Measurements from ENCODE around the gene SLC37A1.

The SLC37A1 gene

DNA sequence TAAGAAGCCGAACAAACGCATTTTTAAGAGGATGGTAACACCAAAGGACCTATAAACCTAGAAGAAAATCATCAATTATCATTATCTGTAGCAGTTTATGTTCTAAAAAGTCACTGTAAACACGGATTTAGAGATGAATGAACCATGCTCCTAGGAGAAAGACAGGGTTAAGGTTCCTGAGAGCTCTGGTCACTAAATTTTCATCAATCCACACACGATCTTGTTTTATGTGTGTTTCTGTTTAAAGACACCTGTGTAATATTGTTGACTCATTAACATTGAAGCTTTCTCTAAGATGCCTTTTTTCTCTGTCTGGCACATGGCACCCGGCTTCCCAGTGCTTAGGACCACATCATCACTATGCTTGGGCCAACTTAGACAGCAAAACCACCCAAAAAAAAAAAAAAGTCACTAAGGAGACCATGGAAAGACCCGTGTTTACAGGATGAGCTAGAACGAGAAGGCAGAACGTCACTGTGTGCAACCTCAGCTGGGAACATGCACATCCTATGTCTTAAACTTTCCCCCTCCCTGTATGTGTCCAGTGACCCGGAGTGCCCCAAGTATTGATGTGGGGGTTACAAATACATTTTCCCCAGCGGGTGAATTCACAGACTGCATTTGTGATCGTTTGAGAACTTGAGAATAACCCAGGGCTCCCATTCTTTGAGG, 84.0 kb downstream of the SLC37A1 start:
- no peak for DNase-seq

DNA sequence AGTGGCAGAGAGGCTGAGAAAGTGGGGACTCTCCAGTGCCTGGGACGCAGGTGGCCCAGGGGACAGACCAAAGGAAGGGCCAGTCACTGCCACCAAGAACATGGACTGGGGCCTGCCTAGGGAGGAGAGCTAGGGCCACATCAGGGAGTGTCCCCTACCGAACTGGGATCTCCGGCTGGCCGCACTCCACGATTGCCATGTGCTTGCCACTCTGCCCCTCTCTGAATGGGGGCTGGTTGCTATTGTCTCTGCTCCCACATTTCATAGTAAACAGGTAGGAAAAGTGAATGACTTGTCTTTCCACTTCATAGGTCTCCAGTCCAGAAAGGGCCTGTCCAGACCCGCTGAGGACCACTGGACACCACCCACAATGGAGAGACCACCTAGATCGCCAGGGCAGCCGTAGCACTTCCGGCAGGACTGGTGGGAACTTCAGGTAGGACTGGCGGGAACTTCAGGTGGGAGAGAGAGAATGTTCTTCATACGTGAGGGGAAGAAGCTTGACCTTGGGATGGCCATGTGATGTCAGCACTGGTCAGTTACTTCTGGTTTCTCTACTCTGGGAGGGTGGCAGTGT, 84.6 kb downstream of the SLC37A1 start:
- no peak for DNase-seq

DNA sequence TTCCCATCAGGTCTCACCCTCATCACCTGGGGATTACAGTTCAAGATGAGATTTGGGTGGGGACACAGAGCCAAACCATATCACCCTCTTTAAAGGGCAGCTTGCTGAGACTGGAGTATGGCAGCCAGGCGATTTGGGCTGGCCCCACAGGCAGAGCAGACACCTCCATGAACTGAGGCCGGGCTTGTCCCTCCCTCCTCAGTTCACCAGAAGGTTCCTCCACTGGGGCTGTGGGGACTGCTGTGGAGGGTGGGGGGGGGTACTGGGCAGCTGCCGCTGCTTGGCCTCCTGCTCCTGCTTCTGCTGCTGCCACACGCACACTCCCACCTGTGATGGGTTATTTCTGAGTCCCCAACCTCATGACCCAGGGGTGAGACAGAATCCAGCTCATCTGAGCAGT, 85.8 kb downstream of the SLC37A1 start:
- no peak for DNase-seq

DNA sequence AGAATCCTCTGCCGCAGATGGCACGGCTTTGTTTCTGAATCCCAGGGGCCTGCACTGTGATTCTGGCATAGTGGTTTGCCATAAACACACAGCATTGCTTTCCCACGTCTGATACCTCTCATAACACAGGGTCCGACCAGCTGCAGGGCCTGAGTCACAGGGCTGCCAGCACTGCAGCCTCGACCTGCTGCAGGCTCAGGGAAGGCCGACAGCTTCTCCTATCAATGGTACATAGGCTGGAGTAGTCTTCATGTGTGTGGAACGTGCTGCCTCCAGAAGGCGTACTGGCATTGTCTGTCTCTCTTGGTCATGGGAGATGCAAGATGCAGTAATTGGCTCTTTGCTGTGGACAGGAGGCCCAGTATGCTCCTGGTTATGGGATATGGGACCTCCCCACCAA, 86.3 kb downstream of the SLC37A1 start:
- no peak for DNase-seq

DNA sequence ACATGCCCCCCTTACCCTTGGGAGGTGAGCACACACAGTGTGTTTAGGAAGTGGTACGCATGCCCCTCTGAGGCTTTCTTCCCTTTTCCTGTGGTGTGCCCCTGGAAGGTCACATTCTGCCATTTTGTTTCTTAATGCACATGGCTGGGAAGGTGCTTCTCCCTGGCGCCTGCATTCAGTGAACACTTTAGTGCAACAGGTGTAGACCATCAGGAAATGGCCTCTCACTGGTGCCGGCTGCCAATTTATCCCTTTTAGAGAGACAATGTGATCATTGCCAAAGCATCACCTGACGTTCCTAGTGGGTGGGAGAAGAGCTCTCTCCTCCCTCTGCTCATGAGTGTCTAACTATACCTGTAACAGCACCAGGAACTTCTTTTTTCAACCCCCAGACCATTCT, 88.0 kb downstream of the SLC37A1 start:
- DNase-seq = no peak

DNA sequence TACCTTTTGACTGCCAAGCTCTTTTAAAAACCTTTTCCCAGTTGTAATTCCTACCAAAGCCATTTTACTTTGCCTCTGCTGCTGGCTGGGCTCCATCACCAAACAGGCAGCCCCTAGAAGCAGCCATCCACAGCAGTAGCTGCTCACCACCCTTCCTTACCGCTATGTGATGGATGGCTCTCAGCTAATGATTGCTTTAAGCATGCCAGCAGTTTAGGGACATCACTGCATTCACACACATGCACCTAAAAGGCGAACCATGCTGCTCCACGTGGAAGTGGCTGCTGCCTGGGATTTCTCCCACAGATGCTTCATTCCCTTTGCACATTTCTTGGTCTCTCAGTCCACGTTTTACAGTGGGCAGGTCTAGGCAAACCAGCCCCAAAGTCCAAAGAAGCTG, 93.5 kb downstream of the SLC37A1 start:
- DNase-seq = no peak

DNA sequence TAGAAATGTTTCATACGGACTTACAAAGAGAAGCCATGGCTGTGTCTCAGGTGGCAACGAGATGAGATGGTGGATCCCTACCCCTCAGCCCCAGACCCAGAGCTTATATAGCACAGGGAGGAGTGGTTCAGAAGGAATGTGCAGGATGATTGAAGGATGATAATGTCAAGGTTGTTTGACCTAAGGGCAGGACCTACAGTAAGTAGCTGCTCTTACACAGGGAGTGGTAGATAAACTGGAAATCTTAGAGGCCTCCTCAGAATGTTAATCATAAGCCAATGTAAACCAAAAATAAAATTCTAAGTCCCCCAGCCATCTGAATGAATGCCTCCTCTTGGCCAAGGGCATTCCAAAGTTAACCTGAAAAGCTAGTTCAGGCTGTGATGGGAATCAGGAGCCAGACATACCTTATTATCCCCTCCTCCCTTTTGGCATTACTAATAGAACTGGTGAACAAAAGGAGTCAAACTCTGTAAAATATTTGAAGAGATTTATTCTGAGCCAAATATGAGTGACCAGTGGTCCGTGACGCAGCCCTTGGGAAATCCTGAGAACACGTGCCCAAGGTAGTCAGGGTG, 94.0 kb downstream of the SLC37A1 start:
- DNase-seq = no peak

DNA sequence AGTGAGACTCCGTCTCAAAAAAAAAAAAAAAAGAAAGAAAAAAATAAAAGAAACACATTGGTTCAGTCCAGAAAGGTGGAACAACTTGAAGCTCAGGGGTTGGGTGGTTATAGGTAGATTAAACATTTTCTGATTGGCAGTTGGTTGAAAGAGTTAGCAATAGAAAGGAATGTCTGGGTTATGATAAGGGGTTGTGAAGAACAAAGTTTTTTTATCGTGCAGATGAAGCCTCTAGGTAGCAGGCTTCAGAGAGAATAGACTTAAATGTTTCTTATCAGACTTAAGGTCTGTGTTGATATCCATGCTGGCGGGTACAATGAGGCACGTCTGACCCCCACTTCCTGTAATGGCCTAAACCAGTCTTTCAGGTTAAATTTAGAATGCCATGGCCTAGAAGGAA, 94.8 kb downstream of the SLC37A1 start:
- DNase-seq = no peak

DNA sequence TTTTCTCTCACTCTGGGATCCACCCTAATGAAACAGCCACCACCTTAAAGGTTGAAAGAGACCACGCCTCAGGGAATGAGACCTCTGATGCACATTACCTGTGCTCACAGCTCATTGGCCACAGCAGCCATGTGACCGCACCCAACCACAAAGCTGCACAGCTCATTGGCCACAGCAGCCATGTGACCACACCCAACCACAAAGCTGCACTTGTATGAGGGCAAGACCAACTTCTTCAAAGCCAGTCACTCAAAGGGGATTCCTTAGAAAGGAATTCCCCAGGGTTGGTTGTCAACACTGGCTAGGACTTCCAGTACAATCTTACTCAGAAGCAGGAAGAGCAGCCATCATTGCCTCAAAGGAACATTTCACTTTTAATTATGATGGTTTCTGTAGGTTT, 96.2 kb downstream of the SLC37A1 start:
- peak; percentile 45 for DNase-seq

DNA sequence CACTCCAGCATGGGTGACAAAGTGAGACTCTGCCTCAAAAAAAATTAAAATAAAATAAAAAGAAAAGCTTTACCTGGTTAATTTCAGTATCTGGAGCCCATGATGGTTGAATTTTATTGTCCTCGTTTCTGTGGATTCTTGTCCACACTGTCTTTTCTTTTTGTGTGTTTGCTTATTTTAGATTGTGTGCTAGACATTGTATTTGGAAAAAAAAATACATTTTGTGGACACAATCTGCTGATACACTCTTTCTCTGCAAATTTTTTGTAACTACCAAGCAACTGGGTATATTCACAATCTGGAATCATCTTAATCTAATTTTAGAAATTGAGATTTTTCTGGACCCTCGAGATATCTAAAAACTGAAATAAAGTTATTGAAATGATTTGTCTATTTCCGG, 98.2 kb downstream of the SLC37A1 start:
- no peak for DNase-seq

DNA sequence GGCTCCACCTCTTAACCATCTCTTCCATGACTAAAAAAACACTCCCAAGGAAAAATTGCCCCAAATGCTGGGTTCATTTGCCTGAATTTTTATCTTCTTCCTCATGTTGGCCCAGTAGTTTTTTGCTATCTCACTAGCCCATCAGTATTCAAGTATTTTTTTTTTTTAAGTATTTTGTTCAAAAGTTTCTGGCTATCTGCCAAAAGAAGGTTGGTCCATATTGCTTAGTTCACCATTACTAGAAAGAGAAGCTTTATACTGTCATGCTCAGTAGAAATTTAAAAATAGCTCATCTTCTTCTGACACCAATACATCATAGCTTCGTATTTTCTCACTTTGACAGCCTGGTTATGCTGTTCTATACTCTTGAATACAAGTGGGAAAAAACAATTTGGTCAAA, 98.7 kb downstream of the SLC37A1 start:
- no peak for DNase-seq

DNA sequence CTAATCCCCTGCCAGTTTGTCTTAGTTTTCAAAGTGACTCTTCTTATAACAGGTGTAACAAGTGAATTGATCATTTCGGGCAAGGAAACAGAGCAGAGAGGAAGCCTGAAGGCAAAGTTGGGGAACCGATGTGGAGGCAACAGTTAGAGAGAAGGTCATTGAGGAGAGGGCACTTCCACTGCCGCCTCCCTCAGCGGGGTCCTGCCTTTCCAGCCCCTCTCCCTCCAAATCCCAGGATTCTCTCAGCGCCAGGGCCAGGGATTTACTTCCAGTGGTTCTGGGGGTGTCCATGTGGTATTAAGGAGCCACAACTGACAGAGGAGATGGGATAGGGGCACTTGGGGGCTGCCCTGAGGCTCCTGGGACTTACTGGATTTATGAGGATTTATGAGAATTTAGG, 100.1 kb downstream of the SLC37A1 start:
- no peak for DNase-seq

DNA sequence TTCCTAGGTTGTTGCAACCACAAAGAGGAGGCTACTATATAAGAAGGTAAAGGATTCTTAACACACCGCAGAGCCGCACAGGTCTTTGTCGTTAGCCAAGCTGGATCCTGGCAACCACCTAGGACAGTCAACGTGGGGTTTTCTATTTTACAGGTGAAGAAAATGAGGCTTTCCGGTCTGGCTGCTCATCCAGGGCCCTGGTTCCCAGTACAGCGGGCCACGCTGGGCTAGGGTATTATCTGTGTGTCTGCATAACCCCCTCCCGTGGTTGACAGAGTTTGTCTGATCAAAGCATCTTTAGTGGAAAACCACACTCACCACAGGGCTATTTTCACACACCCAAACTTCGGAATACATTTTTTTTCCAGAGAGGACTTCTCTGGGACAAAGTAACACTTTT, 100.7 kb downstream of the SLC37A1 start:
- peak; percentile 67 for DNase-seq

DNA sequence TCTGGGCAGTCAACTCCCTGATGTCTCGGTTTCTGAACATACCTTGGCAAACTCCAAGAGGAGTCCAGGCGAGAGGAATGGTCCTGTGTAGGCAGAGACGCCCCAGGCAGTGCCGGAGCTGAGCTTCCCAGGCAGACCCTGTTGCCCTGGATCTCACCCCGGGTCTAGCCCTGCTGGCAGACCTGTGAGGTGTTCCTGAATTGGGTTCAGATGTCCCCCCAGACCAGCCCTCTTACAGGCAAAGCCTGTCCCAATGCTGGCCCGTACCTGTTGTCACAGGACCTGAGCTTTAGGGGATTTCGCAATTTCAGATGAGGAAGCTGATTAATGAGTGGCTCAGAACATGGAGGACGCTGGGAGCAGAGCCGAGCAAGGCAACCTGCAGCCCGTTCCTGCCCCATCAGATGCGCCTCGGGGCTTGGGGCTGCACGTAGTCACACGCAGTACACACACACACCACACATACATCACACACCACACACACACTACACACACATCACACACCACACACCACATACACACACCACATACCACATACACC, 101.2 kb downstream of the SLC37A1 start:
- peak; percentile 67 for DNase-seq

DNA sequence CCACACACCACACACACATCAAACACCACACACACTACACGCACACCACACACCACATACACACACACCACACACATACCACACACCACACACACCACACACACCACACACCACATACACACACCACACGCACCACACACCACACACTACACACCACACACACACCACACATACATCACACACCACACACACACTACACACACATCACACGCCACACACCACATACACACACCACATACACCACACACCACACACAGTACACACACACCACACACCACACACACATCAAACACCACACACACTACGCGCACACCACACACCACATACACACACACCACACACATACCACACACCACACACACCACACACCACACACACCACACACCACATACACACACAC, 101.7 kb downstream of the SLC37A1 start:
- DNase-seq = peak; percentile 22

DNA sequence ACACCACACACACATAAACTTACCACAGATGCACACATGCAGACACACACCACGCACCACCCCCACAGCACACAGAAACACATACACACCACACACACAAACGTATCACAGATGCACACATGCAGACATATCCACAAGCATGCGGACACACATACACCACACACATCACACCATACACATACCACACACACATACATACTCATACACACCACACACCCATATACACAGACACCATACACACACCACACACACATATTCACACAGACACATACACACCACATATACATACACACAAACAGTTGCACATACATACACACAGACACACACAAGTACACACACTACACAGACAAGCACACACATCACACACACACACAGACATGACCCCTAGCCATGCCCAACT, 102.3 kb downstream of the SLC37A1 start:
- DNase-seq = no peak

DNA sequence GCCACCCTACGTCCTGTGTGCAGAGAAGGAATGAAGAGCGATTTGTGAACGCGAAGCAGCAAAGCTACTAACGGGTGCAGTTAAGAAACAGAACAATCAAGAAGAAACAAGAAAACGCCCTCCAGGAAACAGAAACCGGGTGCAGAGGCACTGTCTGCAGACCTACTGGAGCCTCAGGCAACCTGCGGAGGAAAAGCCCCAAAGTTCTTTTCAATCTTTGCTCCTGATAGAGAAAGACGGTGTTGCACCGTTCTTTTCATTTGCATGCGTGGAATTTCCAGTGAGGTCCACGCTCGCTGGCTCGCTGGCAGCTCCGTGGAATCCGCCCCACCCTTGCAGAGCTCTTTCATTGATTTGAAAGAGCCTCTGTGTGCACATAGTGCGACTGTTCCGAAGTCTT, 102.8 kb downstream of the SLC37A1 start:
- peak; percentile 23 for DNase-seq

DNA sequence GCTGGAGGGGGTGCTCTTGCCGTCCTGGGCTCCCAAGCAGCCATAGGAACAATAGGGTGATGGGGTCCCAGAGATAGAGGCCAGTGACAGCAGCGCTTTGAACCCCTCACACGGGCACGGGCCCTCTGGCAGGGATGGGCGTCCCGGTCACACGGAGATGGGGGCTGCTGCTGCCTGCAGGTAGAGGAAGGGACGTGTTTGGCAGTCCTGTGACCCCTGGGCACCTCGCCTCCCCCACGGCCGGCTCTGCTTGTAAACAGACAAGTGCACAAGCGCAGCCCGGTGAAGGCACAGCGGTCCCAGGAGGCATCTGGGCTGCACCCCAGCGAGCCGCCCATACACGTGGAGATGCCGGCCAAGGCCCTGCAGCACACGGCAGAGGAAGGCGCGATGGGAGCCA, 103.3 kb downstream of the SLC37A1 start:
- DNase-seq = no peak

DNA sequence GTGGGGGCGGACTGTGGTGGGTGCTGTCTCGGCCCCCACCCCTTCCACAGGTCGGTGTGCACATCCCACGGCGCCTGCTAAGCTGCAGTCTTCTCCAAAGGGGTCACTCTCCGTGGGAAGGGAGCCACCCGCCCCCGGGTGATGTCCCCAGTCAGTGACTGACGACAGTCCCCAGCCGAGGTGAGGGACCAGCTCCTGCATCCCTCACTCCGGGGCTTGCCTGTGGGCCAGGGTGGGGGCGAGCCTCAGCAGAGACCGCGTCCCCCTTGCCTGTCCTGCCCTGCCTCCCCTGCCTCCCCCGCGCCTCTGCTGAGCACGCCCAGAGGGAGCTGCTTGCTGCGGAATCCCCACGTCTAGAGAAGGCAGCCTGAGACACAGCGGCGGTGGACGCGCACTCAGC, 103.8 kb downstream of the SLC37A1 start:
- no peak for DNase-seq

DNA sequence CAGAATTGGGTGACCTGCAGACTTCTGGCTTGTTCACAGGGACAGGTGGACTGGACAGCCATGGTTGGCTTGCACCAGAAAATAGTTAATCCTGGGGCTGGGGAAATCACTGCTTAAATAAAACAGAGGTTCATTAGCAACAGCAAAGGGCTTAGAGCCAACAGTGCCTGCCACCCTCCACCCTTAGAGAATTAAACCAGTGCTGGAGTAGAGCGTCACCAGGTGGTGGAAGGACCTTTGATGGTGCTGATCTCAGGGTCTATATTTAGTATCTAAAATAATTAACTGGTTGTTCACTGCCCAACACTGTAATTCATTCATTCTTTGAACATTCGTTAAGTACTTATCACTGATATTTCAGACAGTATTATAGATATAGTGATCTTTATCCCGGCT, 105.1 kb downstream of the SLC37A1 start:
- no peak for DNase-seq

DNA sequence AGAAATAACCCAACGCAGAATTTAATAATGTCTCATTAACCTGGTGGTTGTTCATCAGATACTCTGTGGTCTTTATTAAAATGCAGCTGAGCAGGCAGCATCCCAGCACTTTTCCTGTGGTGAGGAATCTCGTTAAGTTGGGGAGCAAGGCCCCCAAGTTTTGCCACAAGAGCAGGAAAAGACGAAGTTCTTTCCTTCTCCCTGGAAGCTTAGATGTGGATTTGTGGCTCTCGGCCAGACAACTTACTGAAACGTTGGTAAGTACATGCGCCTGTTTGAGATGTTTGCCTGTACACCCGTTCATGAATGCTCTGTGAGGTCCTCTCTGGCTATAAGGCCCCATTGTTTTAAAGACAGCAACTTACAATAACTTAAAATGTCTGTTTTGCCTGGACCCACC, 105.5 kb downstream of the SLC37A1 start:
- DNase-seq = no peak

DNA sequence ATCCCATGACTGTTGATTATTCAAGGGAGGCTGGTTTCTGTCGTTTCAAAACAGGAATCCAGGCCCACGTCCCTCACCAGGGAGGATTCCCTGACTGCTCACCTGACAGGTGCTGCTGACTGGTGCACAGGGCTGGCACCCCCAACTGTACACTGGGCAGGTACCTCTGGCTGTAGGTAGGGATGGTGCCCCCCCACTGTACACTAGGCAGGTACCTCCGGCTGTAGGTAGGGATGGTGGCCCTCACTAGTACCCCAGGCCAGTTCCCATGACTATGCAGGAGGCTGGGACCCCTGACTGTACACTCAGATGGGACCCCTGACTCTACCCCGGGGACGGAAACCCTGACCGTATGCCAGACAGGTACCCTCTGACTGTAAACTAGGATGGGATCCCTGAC, 106.2 kb downstream of the SLC37A1 start:
- DNase-seq = no peak

DNA sequence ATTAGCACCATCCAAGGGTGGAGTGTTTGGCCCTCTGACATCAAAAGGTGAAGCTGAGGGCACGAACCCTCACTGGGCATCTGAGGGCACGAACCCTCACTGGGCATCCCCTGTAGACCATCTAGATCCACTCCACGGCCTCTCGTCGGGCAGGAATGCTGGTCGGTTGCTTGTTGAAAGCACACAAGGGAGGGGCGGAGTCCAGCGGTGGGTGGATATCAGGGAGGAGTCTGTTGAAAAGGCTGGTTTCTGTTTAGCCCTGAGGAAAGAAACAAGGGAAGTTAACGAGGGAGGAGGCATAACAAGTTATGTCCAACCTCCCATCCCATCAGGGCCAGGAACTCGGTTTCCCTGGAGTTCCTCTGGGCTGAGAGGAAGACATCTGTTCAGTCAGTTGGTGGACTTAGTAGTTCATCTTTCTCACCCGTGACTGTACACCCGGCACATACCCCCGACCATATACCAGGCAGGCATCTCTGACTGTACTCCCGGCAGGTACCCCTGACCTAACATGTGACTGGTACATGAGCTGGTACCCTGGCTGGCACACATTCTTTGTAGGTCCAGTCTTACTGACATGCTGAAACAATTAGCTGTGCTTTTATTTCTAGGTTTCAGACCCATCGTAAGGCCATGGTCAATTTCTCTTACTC, 107.6 kb downstream of the SLC37A1 start:
- no peak for DNase-seq

DNA sequence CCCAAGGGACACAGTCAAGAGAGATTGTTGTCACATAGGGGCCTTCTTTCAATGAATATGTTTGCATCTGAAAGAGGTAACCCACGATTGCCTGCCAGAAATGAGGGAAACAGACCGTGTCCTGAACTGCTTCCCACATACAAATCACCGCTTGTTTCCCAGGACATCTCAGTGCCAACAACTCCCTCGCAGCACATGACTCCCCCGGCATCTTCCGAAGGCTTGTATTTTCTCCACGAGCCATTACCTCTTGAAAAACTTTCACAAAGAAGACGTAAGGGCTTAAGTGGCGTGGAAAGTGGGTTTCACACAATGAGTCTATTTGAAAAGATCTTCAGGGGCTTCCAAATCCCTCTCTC, 108.1 kb downstream of the SLC37A1 start:
- DNase-seq = no peak

All from CD4-positive, alpha-beta T cell treated with Interleukin-12 subunit alpha and Interleukin-12 subunit beta, for 1 hour (primary cell).